Thyroid gland (tissue), 4 donors: ENCODE results near the gene GPC1. TPM values are rescaled to one million over a fixed set of nuclear protein-coding genes. Genes with fewer than 3 reads are reported as not detected.

Source experiments
- DNase-seq, 2 donors: peaks; one replicate each; pipeline ENCODE4 v3.0.0-alpha.2; 2019
- H3K27ac ChIP-seq, 3 donors: fragments of 200-600 bp; sonication (generic); 1 replicate in 2 of 3; 2 replicates in 1 of 3; pipeline ENCODE4 v1.5.1; 2016 to 2019; ENCODE audit warnings: mild to moderate bottlenecking in 1 of 3, moderate library complexity in 1 of 3
- H3K27me3 ChIP-seq: fragments of 200-600 bp; sonication (generic); one replicate; pipeline ENCODE4 v1.5.1; 2019
- H3K36me3 ChIP-seq, 2 donors: fragments of 200-600 bp; sonication (generic); one replicate each; pipeline ENCODE4 v1.5.1; 2016 to 2019
- H3K4me1 ChIP-seq, 2 donors: fragments of 200-600 bp; sonication (generic); one replicate each; pipeline ENCODE4 v1.5.1; 2017 to 2019
- H3K4me3 ChIP-seq, 3 donors: fragments of 200-600 bp; sonication (generic); replicated peaks in 1 of 3; 1 replicate in 2 of 3; 2 replicates in 1 of 3; pipeline ENCODE4 v1.5.1; 2016; ENCODE audit warnings: mild to moderate bottlenecking in 1 of 3
- H3K9me3 ChIP-seq: fragments of 200-600 bp; sonication (generic); one replicate; pipeline ENCODE4 v1.5.1; 2017
- POLR2A ChIP-seq, 2 donors: fragments of 450-650 bp; IDR thresholded peaks; one replicate each; pipeline ENCODE4 v1.6.1; 2017; ENCODE audit warnings: antibody characterized with exemption in 2 of 2, mild to moderate bottlenecking in 2 of 2, moderate library complexity in 1 of 2
- WGBS, 2 donors: methylation state at CpG; one replicate each; pipeline ENCODE4 v1.1.5; 2017; 5-methylcytosine and 5-hydroxymethylcytosine counted together
- intact Hi-C: fragments of 100-400 bp; cut with DNase I; formaldehyde crosslinking; loops from one replicate; pipeline ENCODE4 v1.15.1; 2023
- total RNA-seq, 4 donors: library from RNA; depleted of rRNA; stranded (reverse); fragments of >200 nt; gene quantifications; one replicate each; pipeline ENCODE4 v1.2.3, GENCODE V29; 2016
- TF ChIP-seq, protein P1 (sequence below), 6 experiments: fragments of 200-600 bp in 3 of 6; fragments of 450-650 bp in 3 of 6; sonication (generic) in 3 of 6; IDR thresholded peaks; one replicate each; pipeline ENCODE4 v1.5.1; 2016 to 2019; ENCODE audit warnings: antibody characterized with exemption in 6 of 6, mild to moderate bottlenecking in 2 of 6, inconsistent platforms in 1 of 6, moderate library complexity in 1 of 6

Gene GPC1
- total RNA-seq, 4 donors from 2014 or later, result 14.1 to 35.5 (median 26.8) TPM

DNA sequence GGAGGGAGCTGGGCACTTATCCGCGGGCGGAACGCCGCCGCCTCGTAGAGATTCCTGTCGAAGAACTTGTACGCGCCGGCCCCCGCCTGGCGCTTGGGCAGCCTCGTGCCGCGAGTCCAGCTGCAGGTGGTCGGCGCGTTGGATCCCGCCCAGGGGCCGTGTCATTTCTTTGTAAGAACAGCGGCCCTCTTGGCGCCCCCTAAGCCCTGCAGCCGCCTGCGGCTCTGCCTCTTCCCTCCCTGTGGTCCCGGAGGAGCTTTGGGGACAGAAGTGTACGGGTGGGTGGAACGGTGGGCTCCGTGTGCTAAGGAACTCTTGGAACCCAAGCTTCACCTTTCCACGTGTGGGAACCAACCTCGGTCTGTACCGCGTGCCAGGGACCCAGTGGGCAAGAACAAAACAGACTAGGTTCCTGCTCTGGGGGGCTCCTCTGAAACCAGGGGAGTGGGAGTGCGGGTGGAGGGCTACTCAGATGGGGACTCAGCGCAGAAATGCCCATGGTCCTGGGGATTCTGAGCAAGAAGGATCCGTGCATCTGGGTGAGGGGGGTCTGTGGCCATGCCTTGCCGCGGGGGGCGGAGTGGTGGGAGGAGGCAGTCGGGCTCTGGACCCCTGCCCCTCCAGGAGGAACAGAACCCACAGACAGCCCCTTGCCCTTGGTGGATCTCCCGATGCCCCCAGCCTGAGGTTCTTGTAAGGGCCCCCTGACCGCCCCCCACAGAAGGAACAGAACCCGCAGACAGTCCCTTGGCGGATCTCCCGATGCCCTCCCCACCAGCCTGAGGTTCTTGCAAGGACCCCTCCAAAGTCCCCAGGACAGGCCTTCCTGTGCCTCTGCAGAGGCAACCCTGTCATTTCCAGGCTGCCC lies 1.5 kb downstream of the GPC1 start:
- Histone ChIP-seq H3K27me3 (no peaks in the 10 kb centered on the region), H3K4me1 (peaks cover 18 to 33% of the 10 kb centered on the region in 2 donors), H3K27ac (no peak overlapping the region), H3K36me3 (no peaks in the 10 kb centered on the region), H3K4me3 (peak overlapping the region in 1 of 3 donors; percentile 72), H3K9me3 (no peaks in the 10 kb centered on the region)
- 30 to 35% methylated on average over 29 to 32 of the region's 45 CpGs for WGBS, 2 donors
- peak; percentile 29 to 37 for DNase-seq
- no peak for TF ChIP-seq POLR2A (IDR thresholded peaks at IDR 0.05)
- TF ChIP-seq, protein P1, sequence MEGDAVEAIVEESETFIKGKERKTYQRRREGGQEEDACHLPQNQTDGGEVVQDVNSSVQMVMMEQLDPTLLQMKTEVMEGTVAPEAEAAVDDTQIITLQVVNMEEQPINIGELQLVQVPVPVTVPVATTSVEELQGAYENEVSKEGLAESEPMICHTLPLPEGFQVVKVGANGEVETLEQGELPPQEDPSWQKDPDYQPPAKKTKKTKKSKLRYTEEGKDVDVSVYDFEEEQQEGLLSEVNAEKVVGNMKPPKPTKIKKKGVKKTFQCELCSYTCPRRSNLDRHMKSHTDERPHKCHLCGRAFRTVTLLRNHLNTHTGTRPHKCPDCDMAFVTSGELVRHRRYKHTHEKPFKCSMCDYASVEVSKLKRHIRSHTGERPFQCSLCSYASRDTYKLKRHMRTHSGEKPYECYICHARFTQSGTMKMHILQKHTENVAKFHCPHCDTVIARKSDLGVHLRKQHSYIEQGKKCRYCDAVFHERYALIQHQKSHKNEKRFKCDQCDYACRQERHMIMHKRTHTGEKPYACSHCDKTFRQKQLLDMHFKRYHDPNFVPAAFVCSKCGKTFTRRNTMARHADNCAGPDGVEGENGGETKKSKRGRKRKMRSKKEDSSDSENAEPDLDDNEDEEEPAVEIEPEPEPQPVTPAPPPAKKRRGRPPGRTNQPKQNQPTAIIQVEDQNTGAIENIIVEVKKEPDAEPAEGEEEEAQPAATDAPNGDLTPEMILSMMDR (IDR thresholded peaks at IDR 0.05), result no peak
- intact Hi-C loops, result no loop called here

GRCh38 chr2:240437551-240437860 lies 2.0 kb downstream of the GPC1 start:
- peaks cover 18 to 33% of the 10 kb centered on the region in 2 donors for H3K4me1 ChIP-seq
- no peak overlapping the region for H3K27ac ChIP-seq
- no peak overlapping the region for H3K4me3 ChIP-seq
- no peaks in the 10 kb centered on the region for H3K9me3 ChIP-seq
- H3K27me3 ChIP-seq, result no peaks in the 10 kb centered on the region
- TF ChIP-seq POLR2A (IDR thresholded peaks at IDR 0.05), result no peak
- TF ChIP-seq, protein P1 (IDR thresholded peaks at IDR 0.05), result no peak
- intact Hi-C loops, result no loop called here
- peak in 1 of 2 donors; percentile 2 for DNase-seq
- WGBS, 2 donors, result 100% methylated on average over 2 of the region's 2 CpGs
- no peaks in the 10 kb centered on the region for H3K36me3 ChIP-seq

DNA sequence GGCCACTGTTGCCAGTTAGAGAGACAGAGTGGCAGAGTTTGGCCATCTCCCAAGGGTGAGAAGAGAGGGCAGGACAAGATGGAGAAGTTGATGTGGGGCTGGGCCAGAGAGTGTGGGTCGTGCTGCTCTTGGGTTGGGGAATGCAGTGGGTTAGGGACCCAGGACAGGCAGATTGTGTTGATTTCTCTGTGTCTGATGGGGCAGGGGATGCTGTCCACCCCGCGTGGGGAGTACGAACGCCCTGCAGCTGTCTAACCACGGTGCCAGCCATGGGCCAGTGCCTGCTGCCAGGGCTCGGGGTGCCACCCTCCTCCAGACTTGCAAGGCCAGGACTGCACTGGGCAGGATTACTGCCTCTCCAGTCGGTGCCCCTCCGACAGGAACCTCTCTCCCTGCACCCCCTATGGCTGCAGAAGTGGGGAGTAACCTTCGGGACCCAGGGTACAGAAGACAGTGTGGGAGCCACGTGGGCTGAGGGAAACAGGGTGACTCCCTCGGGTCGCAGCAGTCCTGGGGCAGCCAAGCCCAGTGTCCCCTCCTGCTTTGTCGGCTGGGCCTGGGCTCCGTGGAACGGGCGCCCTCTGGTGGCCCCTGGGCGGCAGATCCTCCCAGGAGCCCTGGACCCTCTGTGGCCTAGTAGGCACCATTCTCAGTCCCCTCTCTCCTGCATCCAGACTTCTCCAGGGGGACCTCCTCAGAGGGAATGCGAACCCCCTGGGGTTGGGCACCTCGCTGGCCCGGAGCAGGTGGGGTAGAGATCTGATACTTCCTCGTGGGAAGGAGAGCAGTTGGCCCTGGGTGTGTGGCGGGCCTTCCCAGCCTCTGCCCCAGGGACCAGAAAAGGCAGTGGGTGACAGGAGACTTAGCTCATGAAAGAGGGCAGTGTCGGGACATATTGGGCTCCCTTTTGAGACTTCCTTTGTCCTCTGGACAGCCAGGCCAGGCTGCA lies 2.7 kb downstream of the GPC1 start:
- Histone ChIP-seq H3K36me3 (no peaks in the 10 kb centered on the region), H3K9me3 (no peaks in the 10 kb centered on the region), H3K4me1 (peaks cover 18 to 33% of the 10 kb centered on the region in 2 donors), H3K27ac (no peak overlapping the region), H3K4me3 (no peak overlapping the region), H3K27me3 (no peaks in the 10 kb centered on the region)
- peak; percentile 72 to 76 for DNase-seq
- no peak for TF ChIP-seq POLR2A (IDR thresholded peaks at IDR 0.05)
- TF ChIP-seq, protein P1 (IDR thresholded peaks at IDR 0.05), result peak; percentile 77 to 97 (median 92)
- intact Hi-C loops, result loop anchor here (2.0 kb wide), 1 partner anchor 205 kb away; no protein-coding TSS in a partner anchor
- 38 to 58% methylated on average over 7 to 16 of the region's 24 CpGs for WGBS, 2 donors

DNA sequence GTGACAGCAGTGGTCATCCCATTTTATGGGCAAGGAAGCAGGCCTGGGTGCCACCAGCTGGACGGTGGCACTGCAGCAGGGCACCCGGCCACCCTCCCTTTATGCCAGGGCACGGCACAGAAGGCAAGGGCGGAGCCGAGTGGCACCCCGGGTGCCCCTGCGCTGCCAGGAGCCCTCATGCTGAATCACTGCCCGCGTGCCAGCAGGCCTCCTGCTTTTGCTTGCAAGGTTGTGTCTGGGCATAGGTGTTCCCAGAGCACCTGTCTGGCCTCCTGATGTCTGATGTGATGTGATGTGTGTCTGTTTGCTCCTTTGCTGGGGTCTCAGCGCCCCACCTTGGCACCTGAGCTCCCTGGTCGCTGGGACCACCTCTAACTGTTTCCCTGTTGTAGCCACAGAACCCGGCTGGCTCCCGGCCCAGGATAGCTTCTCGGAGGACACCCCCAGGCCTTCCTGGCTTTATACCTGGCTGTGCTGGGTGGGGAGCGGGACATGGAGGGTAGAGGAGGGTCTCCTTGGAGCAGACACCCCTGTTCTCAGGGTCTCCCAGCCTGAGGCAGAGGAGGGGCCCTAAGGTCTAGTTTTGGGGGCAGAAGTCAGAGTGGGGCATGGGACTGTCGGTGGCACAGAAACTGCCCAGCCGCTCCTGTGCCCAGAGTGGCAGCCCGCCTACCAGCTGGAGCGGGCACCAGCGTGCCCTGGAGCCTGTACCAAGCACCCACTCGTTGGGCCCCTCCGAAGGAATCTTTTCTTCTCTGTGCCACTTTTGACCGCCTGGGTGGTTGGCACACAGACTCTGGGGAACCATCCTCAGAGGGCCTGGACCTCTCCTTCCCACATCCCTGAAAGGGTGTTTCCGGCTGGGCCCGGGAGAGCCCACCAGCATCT lies 3.6 kb downstream of the GPC1 start:
- Histone ChIP-seq H3K9me3 (no peaks in the 10 kb centered on the region), H3K4me1 (peaks cover 18 to 32% of the 10 kb centered on the region in 2 donors), H3K36me3 (no peaks in the 10 kb centered on the region), H3K27ac (no peak overlapping the region), H3K4me3 (no peak overlapping the region), H3K27me3 (no peaks in the 10 kb centered on the region)
- TF ChIP-seq, protein P1 (IDR thresholded peaks at IDR 0.05), result no peak
- TF ChIP-seq POLR2A (IDR thresholded peaks at IDR 0.05), result no peak
- intact Hi-C loops, result loop anchor here (2.0 kb wide), 1 partner anchor 206 kb away; no protein-coding TSS in a partner anchor
- 92 to 94% methylated on average over 15 to 23 of the region's 25 CpGs for WGBS, 2 donors
- peak in 1 of 2 donors; percentile 3 for DNase-seq
